NT2/D1 (cell line): ENCODE measurements around the gene ACSS3.

Experiments
- SUZ12 ChIP-seq: IDR thresholded peaks from 2 replicates; pipeline ENCODE4 v1.6.1; 2011; ENCODE audit not compliant: insufficient read length, insufficient read depth; ENCODE audit errors: extremely low read depth
- YY1 ChIP-seq: IDR thresholded peaks from 2 replicates; pipeline ENCODE4 v1.6.1; 2011; ENCODE audit not compliant: insufficient read length, insufficient read depth
- ZNF274 ChIP-seq: IDR thresholded peaks from 2 replicates; pipeline ENCODE4 v1.6.1; 2011; ENCODE audit warnings: mild to moderate bottlenecking, low read depth, low read length

DNA sequence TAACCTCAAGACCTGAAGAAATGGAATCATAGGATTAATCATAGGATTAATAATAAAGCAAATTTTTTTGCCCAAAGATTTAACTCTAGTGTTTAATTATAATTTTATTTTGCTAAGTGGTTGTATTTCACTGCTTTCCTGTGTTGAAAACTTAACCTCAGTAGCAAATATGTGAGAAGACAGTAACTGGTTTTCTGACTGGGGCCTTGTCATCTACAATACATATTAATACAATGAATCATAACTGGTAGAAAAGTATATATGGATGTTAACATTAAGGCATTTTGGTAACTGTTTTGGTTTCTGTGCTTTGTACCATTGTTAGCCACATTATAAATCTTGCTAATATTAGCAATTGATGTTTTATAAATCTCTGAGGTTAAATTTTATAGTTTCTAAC lies 92.2 kb downstream of the ACSS3 start:
- TF ChIP-seq ZNF274 = no peak
- TF ChIP-seq YY1 = no peak
- no peak for TF ChIP-seq SUZ12
